Mesothelial cell of epicardium (in vitro differentiated cells): ENCODE results near the gene XIAP. TPM values are rescaled to one million over a fixed set of nuclear protein-coding genes. Genes with fewer than 3 reads are reported as not detected.

Source experiments
- DNase-seq, 2 experiments: peaks; one replicate each; pipeline ENCODE4 v3.0.0; 2021; ENCODE audit warnings: low spot score in 2 of 2; ENCODE audit not compliant: unreplicated experiment in 2 of 2
- H3K27ac Mint-ChIP-seq: 2 replicates; pipeline ENCODE4 v1.8.0; 2021; ENCODE audit warnings: mixed read lengths
- H3K27me3 Mint-ChIP-seq: 2 replicates; pipeline ENCODE4 v1.8.0; 2021; ENCODE audit warnings: low read depth, mixed read lengths
- H3K36me3 Mint-ChIP-seq: 2 replicates; pipeline ENCODE4 v1.8.0; 2021; ENCODE audit warnings: mixed read lengths
- H3K4me1 Mint-ChIP-seq: 2 replicates; pipeline ENCODE4 v1.8.0; 2021; ENCODE audit warnings: mixed read lengths
- H3K4me3 Mint-ChIP-seq: 2 replicates; pipeline ENCODE4 v1.8.0; 2021; ENCODE audit warnings: mild to moderate bottlenecking, moderate library complexity, mixed read lengths
- H3K9me3 Mint-ChIP-seq: 2 replicates; pipeline ENCODE4 v1.8.0; 2021; ENCODE audit warnings: mixed read lengths
- total RNA-seq: library from RNA; stranded (reverse); gene quantifications from 3 replicates; pipeline ENCODE4 v1.2.1, GENCODE V29; 2021
- TF ChIP-seq, protein P1 (sequence below): fragments of 200-600 bp; sonication (generic); IDR thresholded peaks from one replicate; pipeline ENCODE4 v1.5.0; 2021; ENCODE audit warnings: antibody characterized with exemption; ENCODE audit not compliant: unreplicated experiment

XIAP gene
- total RNA-seq, 1 donor from 2014 or later, result 42.4 TPM

DNA sequence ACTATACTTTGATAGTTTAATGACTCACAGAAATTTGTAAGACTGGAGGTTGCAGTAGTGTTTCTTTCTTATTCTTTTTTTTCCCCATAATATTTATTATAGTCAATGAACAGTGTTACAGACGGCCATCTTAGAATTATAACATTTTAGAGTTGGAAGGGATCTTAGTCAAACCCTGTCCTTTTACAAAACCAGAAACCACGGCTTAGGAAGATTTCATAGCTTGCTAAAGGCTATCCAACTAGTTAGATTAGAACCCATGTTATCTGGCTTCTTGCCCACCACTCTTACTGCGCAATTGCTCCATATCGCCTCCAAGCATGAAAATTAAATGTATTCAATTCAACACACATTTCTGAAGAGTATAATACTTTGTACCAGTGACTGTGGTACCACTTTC lies 1.1 kb downstream of the XIAP start:
- Mint-ChIP-seq H3K27ac (peak overlapping the region; percentile 95), H3K9me3 (peaks cover 16% of the 10 kb centered on the region), H3K36me3 (peaks cover 2% of the 10 kb centered on the region), H3K27me3 (no peaks in the 10 kb centered on the region), H3K4me3 (peak overlapping the region; percentile 82), H3K4me1 (peaks cover 10% of the 10 kb centered on the region)
- DNase-seq, result no peak
- TF ChIP-seq, protein P1, sequence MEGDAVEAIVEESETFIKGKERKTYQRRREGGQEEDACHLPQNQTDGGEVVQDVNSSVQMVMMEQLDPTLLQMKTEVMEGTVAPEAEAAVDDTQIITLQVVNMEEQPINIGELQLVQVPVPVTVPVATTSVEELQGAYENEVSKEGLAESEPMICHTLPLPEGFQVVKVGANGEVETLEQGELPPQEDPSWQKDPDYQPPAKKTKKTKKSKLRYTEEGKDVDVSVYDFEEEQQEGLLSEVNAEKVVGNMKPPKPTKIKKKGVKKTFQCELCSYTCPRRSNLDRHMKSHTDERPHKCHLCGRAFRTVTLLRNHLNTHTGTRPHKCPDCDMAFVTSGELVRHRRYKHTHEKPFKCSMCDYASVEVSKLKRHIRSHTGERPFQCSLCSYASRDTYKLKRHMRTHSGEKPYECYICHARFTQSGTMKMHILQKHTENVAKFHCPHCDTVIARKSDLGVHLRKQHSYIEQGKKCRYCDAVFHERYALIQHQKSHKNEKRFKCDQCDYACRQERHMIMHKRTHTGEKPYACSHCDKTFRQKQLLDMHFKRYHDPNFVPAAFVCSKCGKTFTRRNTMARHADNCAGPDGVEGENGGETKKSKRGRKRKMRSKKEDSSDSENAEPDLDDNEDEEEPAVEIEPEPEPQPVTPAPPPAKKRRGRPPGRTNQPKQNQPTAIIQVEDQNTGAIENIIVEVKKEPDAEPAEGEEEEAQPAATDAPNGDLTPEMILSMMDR, result no peak

DNA sequence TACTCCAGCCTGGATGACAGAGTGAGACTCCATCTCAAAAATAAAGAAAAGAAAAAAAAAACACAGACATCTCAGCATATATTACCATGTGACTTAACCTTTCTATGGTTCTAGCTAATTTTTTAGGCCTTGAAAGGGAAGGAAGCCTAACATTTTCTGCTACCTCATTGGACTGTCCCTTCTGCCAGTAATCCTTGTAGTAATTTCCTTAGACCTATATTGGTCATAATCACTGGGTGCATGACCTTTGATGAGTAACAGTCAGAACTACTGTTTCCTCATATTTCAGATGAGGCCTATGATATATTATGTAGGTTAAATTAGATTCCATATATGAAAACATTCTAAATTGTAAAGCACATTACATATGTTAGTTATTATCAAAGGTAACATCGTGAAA lies 9.6 kb downstream of the XIAP start:
- no peak for DNase-seq
- Mint-ChIP-seq H3K4me1 (no peaks in the 10 kb centered on the region), H3K4me3 (no peak overlapping the region), H3K9me3 (peaks cover 10% of the 10 kb centered on the region), H3K27me3 (no peaks in the 10 kb centered on the region), H3K27ac (no peak overlapping the region), H3K36me3 (peaks cover 18% of the 10 kb centered on the region)
- TF ChIP-seq, protein P1, result no peak

DNA sequence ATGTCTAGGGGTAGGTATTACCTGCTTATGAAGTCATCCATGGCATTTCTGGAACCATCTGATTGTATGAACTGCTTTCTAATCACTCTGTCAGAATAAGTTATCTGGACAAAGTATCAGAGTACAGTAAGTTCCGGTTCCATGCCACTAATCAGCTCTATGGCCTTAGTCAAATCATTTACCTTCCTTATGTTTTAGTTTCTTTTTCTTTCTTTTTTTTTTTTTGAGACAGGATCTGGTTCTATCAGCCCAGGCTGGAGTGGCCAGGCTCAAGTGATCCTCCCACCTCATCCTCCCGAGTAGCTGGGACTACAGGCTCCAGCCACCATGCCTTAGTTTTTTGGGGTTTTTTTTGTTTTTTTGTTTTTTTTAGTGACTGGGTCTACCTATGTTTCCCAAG lies 11.5 kb downstream of the XIAP start:
- H3K36me3 Mint-ChIP-seq, result peaks cover 16% of the 10 kb centered on the region
- no peak overlapping the region for H3K27ac Mint-ChIP-seq
- H3K27me3 Mint-ChIP-seq, result no peaks in the 10 kb centered on the region
- no peak for DNase-seq
- TF ChIP-seq, protein P1, result no peak
- H3K4me1 Mint-ChIP-seq, result no peaks in the 10 kb centered on the region
- H3K9me3 Mint-ChIP-seq, result peaks cover 7% of the 10 kb centered on the region
- no peak overlapping the region for H3K4me3 Mint-ChIP-seq

DNA sequence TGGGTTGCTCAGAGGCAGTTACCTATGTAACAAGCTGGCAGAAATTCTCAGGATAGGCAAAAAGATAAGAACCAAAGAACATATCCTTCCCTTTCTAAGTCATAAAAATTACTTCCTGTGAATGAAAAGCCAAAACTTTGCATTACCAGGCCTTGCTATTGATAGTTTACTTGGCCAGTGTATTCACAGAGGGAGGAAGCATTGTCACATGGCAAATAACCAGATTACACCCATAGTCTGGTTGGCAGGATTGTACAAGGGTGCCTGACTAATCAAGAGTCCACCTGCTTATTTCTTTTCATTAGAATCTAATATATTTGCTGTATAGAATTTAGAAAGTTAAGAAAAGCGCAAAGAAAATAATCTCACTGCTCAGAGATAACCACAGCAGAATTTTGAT lies 14.1 kb downstream of the XIAP start:
- H3K27ac Mint-ChIP-seq, result no peak overlapping the region
- no peaks in the 10 kb centered on the region for H3K4me1 Mint-ChIP-seq
- no peak overlapping the region for H3K4me3 Mint-ChIP-seq
- no peak for DNase-seq
- no peaks in the 10 kb centered on the region for H3K27me3 Mint-ChIP-seq
- H3K36me3 Mint-ChIP-seq, result peaks cover 16% of the 10 kb centered on the region
- H3K9me3 Mint-ChIP-seq, result peaks cover 7% of the 10 kb centered on the region
- TF ChIP-seq, protein P1, result no peak

DNA sequence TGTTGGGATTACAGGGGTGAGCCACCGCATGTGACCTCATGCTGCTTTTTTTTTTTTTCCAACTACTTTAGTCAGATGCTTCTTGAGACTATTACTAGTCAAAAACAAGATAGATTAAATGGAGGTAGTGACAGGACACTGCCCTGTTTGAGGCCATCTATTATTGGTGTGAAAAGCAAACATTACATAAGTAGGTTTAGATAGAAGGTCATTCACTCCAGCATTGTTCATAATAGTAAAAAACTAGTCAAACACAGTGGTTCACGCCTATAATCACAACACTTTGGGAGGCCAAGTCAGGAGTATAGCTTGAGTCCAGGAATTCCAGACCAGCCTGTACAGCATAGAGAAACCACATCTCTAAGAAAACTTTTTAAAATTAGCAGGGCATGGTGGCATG lies 16.3 kb downstream of the XIAP start:
- Mint-ChIP-seq H3K36me3 (peaks cover 9% of the 10 kb centered on the region), H3K4me3 (no peak overlapping the region), H3K27ac (no peak overlapping the region), H3K27me3 (no peaks in the 10 kb centered on the region), H3K4me1 (peaks cover 5% of the 10 kb centered on the region), H3K9me3 (peaks cover 8% of the 10 kb centered on the region)
- TF ChIP-seq, protein P1, result no peak
- no peak for DNase-seq

DNA sequence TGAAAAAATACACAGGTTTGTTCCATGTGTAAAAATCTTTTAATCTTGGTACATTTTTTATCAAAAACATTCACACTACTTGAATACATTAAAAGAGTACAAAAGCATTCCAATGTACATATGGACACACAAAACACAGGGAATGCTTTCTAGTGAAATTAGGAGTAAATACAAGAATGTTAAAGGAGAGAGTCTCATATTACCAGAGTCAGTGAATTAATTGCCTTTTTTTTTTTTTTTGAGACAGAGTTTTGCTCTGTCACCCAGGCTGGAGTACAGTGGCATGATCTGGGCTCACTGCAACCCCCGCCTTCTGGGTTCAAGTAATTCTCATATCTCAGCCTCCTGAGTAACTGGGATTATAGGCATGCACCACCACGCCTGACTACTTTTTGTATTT lies 17.0 kb downstream of the XIAP start:
- Mint-ChIP-seq H3K9me3 (peaks cover 11% of the 10 kb centered on the region), H3K27ac (no peak overlapping the region), H3K4me1 (peaks cover 7% of the 10 kb centered on the region), H3K36me3 (peaks cover 7% of the 10 kb centered on the region), H3K4me3 (no peak overlapping the region), H3K27me3 (no peaks in the 10 kb centered on the region)
- no peak for DNase-seq
- TF ChIP-seq, protein P1, result no peak
